Transverse colon (tissue), 1 donor: Measurements from ENCODE around the gene PHRF1.
"Not testable (repeated sequence)": the region's sequence is repeated elsewhere in the genome, so short reads cannot be mapped to it uniquely, and the experiment has no call there.

ENCODE experiments used
- EP300 ChIP-seq: sonication (generic); formaldehyde crosslinking; IDR thresholded peaks from one replicate; pipeline ENCODE4 v1.6.1; 2017; ENCODE audit warnings: antibody characterized with exemption, low read depth
- POLR2A ChIP-seq: fragments of 450-650 bp; IDR thresholded peaks from one replicate; pipeline ENCODE4 v1.6.1; 2016; ENCODE audit warnings: antibody characterized with exemption, mild to moderate bottlenecking, moderate library complexity

- TF ChIP-seq EP300, POLR2A: not testable (repeated sequence)
Observed at GRCh38 chr11:574031-574570, 2.2 kb upstream of the PHRF1 start.
